Measurements from ENCODE around the gene RGS3.
"Not testable (repeated sequence)": the region's sequence is repeated elsewhere in the genome, so short reads cannot be mapped to it uniquely, and the experiment has no call there.

The RGS3 gene

DNA sequence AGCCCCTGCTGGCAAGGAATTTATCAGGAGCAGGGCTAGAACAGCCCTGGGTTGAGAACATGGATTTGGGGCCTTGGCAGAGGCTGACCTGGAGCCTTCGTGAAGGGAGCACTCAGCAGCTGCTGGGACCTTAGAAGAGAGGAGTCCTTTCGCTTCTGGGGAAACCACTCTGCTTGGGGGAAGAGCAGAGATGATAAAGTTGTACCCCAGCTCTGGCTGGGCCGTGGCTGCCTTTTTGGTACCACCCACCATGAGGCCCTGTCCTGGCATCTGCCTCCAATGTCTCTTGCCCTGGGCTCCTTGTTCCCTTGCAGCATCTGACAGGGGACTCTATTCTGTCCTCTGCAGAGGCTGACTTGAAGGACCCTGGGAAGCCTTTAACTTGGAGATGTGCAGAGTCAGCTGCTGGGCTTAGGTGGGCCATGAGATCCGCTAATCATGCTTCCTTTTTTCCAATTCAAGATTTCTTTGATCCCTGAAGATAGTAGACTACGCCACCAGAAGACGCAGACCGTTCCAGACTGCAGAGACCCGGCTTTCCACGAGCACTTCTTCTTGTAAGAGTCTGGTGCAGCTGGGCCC, 20.2 kb downstream of the RGS3 start:
- in situ Hi-C loops (cut with HindIII; ENCODE audit: low pct_ligation_motif_present, low sequenced_read_pairs): no loop called here

DNA sequence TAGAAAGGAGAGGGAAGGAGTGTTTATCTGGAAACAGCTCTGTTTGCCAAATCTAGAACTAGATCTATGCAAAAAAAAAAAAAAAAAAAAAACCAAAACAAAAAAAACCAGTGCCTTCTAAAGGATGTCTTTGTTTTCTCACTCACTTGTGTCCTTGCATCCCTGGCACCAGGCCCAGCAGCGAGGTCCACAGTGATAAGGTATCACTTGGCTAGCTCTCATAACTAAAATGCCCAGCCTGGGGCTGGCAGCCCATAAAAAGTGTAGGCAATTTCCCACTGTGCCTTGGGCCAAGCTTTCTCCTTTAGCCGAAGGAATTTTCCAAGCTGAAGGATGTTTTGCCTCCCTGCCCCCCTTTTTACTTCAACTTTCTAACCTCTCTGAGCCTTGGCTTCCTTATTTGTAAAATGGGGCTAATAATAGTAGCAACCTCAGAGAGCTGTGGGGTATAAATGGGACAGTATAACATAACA, 20.8 kb downstream of the RGS3 start:
- TF ChIP-seq, protein P1, sequence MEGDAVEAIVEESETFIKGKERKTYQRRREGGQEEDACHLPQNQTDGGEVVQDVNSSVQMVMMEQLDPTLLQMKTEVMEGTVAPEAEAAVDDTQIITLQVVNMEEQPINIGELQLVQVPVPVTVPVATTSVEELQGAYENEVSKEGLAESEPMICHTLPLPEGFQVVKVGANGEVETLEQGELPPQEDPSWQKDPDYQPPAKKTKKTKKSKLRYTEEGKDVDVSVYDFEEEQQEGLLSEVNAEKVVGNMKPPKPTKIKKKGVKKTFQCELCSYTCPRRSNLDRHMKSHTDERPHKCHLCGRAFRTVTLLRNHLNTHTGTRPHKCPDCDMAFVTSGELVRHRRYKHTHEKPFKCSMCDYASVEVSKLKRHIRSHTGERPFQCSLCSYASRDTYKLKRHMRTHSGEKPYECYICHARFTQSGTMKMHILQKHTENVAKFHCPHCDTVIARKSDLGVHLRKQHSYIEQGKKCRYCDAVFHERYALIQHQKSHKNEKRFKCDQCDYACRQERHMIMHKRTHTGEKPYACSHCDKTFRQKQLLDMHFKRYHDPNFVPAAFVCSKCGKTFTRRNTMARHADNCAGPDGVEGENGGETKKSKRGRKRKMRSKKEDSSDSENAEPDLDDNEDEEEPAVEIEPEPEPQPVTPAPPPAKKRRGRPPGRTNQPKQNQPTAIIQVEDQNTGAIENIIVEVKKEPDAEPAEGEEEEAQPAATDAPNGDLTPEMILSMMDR (IDR thresholded peaks at IDR 0.05; ENCODE audit: low read depth, low read length, missing control alignments): no peak
- in situ Hi-C loops (cut with HindIII; ENCODE audit: low pct_ligation_motif_present, low sequenced_read_pairs): no loop called here

More for the DNA sequence above, 20.2 kb downstream of the RGS3 start:
- no peaks in the 10 kb centered on the region for H3K36me3 ChIP-seq (replicated peaks)
- no peak overlapping the region for H3K27ac ChIP-seq
- TF ChIP-seq, protein P1 (IDR thresholded peaks at IDR 0.05; ENCODE audit: low read depth, low read length, missing control alignments): no peak
- DNase-seq: no peak
- no peak overlapping the region for H3K4me3 ChIP-seq (ENCODE audit: low read depth, low read length)
- H3K27me3 ChIP-seq (replicated peaks): no peaks in the 10 kb centered on the region

DNA sequence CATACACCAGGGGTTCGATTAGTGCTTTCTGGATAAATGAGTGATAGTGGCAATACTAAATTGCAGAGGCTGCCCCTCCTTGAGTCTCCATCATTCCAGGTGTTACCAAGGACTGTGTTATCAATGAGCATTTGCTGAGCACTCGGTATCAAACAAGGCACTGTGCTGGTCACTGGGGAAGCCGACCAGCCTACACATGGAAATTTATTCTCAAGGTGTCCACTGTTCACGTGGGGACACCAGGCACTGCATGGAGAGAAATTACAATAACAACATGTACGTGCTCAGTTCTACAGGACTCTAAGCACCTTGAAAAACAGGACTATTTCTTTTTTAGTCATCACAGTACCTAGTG, 22.2 kb downstream of the RGS3 start:
- H3K36me3 ChIP-seq (replicated peaks): no peaks in the 10 kb centered on the region
- no peak for DNase-seq
- H3K27ac ChIP-seq: no peak overlapping the region
- H3K27me3 ChIP-seq (replicated peaks): no peaks in the 10 kb centered on the region
- in situ Hi-C loops (cut with HindIII; ENCODE audit: low pct_ligation_motif_present, low sequenced_read_pairs): no loop called here
- TF ChIP-seq, protein P1 (IDR thresholded peaks at IDR 0.05; ENCODE audit: low read depth, low read length, missing control alignments): no peak
- H3K4me3 ChIP-seq (ENCODE audit: low read depth, low read length): no peak overlapping the region

More for the DNA sequence above, 20.8 kb downstream of the RGS3 start:
- DNase-seq: peak; percentile 11
- no peak overlapping the region for H3K27ac ChIP-seq
- no peaks in the 10 kb centered on the region for H3K36me3 ChIP-seq (replicated peaks)
- no peaks in the 10 kb centered on the region for H3K27me3 ChIP-seq (replicated peaks)
- no peak overlapping the region for H3K4me3 ChIP-seq (ENCODE audit: low read depth, low read length)

DNA sequence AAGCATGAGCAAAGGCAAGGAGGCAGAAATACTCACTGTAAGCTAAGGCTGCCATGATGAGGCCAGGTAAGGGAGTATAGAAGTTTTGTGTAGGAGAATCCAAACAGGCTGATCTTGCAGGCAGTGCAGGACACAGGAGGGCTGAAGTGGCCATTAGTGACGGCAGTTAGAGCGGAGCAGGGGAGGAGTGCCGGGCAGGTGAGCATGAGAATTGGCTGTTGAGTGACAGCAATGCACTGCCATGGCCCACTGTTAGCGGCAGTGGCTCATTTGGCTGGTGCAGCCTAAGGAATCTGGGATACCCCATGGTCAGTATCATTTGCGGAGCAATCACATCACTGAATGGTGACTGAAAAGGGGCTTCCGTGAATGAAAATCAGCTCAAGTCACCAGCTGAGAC, 22.8 kb downstream of the RGS3 start:
- H3K27ac ChIP-seq: no peak overlapping the region
- DNase-seq: no peak
- H3K36me3 ChIP-seq (replicated peaks): no peaks in the 10 kb centered on the region
- in situ Hi-C loops (cut with HindIII; ENCODE audit: low pct_ligation_motif_present, low sequenced_read_pairs): no loop called here
- H3K27me3 ChIP-seq (replicated peaks): no peaks in the 10 kb centered on the region
- TF ChIP-seq, protein P1 (IDR thresholded peaks at IDR 0.05; ENCODE audit: low read depth, low read length, missing control alignments): no peak
- no peak overlapping the region for H3K4me3 ChIP-seq (ENCODE audit: low read depth, low read length)

DNA sequence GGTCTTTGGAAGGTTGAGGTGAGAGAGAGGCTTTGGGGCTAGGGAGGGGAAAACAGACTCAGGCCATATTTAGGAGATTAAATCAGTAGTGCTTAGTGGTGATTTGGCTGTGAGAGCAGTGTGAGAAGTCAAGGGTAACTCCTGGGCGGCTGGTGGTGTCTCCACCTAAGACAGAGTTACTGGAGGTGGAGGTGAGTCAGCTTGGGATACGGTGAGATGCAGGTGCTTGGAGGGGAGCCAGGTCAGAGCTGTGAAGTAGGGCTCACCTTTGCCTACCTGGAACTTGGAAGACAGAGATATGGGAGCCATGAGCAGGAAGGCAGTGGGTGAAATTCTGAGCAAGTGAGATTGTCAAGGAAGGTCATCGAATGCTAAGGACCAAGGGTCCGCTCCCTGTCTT, 24.5 kb downstream of the RGS3 start:
- H3K36me3 ChIP-seq (replicated peaks): no peaks in the 10 kb centered on the region
- no peaks in the 10 kb centered on the region for H3K27me3 ChIP-seq (replicated peaks)
- H3K4me3 ChIP-seq (ENCODE audit: low read depth, low read length): no peak overlapping the region
- H3K27ac ChIP-seq: no peak overlapping the region
- TF ChIP-seq, protein P1 (IDR thresholded peaks at IDR 0.05; ENCODE audit: low read depth, low read length, missing control alignments): no peak
- in situ Hi-C loops (cut with HindIII; ENCODE audit: low pct_ligation_motif_present, low sequenced_read_pairs): no loop called here
- DNase-seq: no peak

DNA sequence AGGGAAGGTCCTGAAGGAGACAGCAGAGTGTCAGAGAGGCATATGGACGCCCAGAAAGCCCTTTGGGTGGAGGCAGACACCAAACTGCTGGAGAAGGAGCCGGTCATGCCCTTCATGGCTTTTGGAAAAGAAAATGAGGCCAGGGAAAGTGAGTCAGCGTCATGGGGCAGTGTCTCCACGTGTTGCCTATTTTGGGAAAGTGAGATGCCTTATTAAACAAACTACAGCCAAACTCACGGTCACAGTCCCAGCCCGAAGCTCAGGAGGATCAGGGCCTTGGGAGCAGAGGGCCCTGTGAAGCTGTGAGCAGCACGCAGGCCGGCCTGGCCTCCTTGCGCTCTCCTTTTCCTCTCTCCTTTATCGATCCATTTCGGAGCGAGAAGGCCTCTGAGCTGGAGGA, 25.0 kb downstream of the RGS3 start:
- in situ Hi-C loops (cut with HindIII; ENCODE audit: low pct_ligation_motif_present, low sequenced_read_pairs): no loop called here
- Histone ChIP-seq H3K4me3 (ENCODE audit: low read depth, low read length) (no peak overlapping the region), H3K27me3 (replicated peaks) (no peaks in the 10 kb centered on the region), H3K27ac (no peak overlapping the region), H3K36me3 (replicated peaks) (no peaks in the 10 kb centered on the region)
- TF ChIP-seq, protein P1 (IDR thresholded peaks at IDR 0.05; ENCODE audit: low read depth, low read length, missing control alignments): no peak
- DNase-seq: no peak

DNA sequence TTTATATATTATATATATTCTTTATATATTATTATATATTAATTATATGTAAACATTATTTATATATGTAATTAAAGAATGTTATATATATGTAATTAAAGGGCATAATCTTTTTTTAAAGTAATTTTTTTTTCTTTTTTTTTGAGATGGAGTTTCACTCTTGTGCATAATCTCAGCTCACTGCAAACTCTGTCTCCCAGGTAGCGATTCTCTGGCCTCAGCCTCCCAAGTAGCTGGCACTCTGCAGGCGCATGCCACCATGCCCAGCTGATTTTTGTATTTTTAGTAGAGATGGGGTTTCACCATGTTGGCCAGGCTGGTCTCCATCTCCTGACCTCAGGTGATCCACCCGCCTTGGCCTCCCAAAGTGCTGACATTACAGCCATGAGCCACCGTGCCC, 27.6 kb downstream of the RGS3 start:
- H3K36me3 ChIP-seq (replicated peaks); H3K27ac ChIP-seq; H3K27me3 ChIP-seq (replicated peaks); in situ Hi-C loops (cut with HindIII; ENCODE audit: low pct_ligation_motif_present, low sequenced_read_pairs); H3K4me3 ChIP-seq (ENCODE audit: low read depth, low read length); DNase-seq: not testable (repeated sequence)

All from brain microvascular endothelial cell (primary cell).